Colonic mucosa (tissue), 4 donors: ENCODE data around the gene CUBN. TPM values are rescaled to one million over a fixed set of nuclear protein-coding genes. Genes with fewer than 3 reads are reported as not detected.
A peak's percentile ranks its signal among the peaks of the same experiment; 100 is the strongest.

ENCODE experiments used
- DNase-seq: peaks from one replicate; pipeline ENCODE4 v3.0.0-alpha.2; 2020
- H3K27ac ChIP-seq: fragments of 200-600 bp; one replicate; pipeline ENCODE4 v1.8.0; 2021
- H3K27me3 ChIP-seq: fragments of 200-600 bp; one replicate; pipeline ENCODE4 v1.8.0; 2021
- H3K36me3 ChIP-seq: fragments of 200-600 bp; one replicate; pipeline ENCODE4 v1.8.0; 2021
- H3K4me1 ChIP-seq: fragments of 200-600 bp; one replicate; pipeline ENCODE4 v1.8.0; 2021; ENCODE audit warnings: mild to moderate bottlenecking
- H3K4me3 ChIP-seq: fragments of 200-600 bp; one replicate; pipeline ENCODE4 v1.8.0; 2021
- H3K9ac ChIP-seq, 2 donors: one replicate each; pipeline ENCODE4 v1.7.0; 2013; ENCODE audit warnings: control low read depth in 2 of 2, low read depth in 2 of 2, low read length in 2 of 2
- H3K9me3 ChIP-seq: fragments of 200-600 bp; one replicate; pipeline ENCODE4 v1.8.0; 2021
- intact Hi-C: fragments of 100-400 bp; cut with DNase I; formaldehyde crosslinking; loops from one replicate; pipeline ENCODE4 v1.14.1; 2022
- total RNA-seq, 2 donors: library from RNA; stranded (reverse); fragmentation: NEBNext Ultra II Directional in 1 of 2; extraction: Animal tissue kit (Norgen Biotek cat#: 25700) in 1 of 2; gene quantifications; one replicate each; pipeline ENCODE4 v1.2.1, GENCODE V29; 2021
- TF ChIP-seq, protein P1 (sequence below): fragments of 200-600 bp; IDR thresholded peaks from one replicate; pipeline ENCODE4 v1.8.0; 2022; ENCODE audit warnings: antibody characterized with exemption, mild to moderate bottlenecking
- donor health status: healthy.
- donor health status: DM: no; HTN: no; CAD: no.
- donor health status: DM: no; HTN: no; CAD: no.

CUBN gene
- total RNA-seq, 2 donors from 2014 or later = 0.25 to 0.42 TPM

DNA sequence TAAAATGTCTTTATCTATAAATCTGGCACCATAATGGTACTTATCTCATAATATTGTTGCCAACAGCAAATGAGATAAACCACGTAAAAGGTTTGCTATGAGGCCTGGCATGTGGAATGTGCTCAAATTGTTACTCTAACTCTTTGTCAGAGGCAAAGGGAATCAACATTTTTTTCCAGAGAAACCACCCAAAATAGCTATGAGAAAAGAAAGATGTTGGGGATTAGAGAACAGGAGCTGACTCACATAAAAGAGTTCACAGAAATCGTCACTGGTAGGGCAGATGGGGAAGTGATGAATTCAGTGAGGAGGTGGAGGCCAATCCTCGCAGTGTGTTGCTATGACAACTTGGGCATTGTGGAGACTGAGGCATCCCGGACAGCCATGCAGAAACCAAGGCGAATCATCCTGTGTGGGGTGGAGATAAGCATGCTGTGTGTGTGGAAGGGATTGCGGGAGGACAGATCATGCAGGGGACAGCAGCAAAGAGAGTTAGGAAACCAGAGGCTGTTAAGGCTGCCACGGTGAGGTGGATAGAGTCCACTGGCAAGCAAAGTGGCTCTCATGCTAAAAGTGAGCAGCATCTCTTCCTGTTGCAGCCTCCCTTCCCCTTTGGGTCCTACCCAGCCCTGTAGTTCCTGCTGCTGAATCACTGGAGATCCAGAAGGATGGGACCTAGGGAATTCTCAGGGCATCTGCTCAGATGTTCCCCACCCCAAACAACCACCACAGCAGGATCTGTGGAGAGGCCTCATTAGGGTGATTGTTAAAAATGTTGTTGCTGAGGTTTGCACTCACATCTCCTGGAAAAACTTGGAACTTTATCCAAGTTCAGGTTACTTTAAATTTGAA is 103.9 kb downstream of the CUBN start:
- H3K9me3 ChIP-seq = no peaks in the 10 kb centered on the region
- no peaks in the 10 kb centered on the region for H3K4me1 ChIP-seq
- no peak overlapping the region for H3K9ac ChIP-seq
- DNase-seq = no peak
- peak overlapping the region; percentile 39 for H3K27ac ChIP-seq
- intact Hi-C loops = no loop called here
- no peak overlapping the region for H3K4me3 ChIP-seq
- no peaks in the 10 kb centered on the region for H3K36me3 ChIP-seq
- TF ChIP-seq, protein P1, sequence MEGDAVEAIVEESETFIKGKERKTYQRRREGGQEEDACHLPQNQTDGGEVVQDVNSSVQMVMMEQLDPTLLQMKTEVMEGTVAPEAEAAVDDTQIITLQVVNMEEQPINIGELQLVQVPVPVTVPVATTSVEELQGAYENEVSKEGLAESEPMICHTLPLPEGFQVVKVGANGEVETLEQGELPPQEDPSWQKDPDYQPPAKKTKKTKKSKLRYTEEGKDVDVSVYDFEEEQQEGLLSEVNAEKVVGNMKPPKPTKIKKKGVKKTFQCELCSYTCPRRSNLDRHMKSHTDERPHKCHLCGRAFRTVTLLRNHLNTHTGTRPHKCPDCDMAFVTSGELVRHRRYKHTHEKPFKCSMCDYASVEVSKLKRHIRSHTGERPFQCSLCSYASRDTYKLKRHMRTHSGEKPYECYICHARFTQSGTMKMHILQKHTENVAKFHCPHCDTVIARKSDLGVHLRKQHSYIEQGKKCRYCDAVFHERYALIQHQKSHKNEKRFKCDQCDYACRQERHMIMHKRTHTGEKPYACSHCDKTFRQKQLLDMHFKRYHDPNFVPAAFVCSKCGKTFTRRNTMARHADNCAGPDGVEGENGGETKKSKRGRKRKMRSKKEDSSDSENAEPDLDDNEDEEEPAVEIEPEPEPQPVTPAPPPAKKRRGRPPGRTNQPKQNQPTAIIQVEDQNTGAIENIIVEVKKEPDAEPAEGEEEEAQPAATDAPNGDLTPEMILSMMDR = no peak
- H3K27me3 ChIP-seq = no peaks in the 10 kb centered on the region

DNA sequence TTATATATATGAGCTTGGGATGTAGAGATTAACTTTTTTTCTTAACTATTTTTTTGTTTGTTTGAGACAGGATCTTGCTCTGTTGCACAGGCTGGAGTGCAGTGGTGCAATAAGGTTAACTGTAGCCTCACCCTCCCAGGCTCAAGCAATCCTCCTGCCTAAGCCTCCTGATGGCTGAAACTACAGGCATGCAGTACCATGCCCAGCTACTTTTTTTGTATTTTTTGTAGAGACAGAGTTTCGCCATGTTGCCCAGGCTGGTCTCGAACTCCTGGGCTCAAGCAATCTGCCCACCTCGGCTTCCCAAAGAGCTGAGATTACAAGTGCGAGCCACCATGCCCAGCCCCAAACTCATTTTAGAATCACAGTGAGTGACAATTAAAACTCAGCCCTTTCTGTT is 105.2 kb downstream of the CUBN start:
- no peak overlapping the region for H3K9ac ChIP-seq

DNA sequence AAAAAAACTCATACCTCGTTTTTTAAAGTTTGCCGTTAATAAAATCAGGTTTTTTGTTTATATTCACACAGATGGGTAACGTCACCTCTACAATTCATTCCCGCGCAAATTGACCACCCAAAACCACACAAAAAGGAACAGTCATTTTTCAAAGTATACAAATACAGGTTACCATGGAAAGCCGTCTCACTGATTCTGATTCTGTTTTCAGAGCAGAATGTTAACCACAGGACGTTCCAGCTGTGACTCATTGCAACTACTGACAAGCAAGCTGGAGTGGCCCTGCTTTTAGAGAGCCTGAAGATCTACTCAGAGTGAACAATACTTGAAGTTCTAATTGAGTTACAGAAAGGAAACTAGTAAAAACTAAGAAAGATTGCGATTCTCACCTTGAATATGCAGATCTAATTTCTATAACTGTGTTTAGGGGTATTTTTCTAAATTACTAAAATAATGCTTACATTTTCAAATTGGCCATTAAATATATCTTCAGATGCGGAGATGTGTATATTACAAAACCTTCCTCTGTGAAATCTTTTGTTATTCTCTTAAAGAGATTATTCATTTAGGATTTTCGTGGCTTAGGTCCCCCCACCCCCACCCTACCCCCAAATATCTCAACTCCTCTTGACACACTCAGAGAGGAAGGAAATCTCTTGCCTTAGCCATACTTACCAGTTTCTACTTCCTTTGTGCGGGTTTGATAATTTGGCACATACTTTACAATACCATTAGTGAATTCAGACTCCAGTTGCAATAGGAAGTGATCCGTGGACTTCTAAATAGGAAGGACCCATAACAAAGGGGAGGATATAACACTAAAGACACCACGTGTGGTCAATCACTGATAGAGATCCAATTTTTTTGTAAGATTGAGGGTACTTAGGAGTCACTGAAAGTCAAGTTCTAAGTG is 106.0 kb downstream of the CUBN start:
- H3K9ac ChIP-seq = no peak overlapping the region
- H3K27ac ChIP-seq = peak overlapping the region; percentile 53
- intact Hi-C loops = no loop called here
- DNase-seq = peak; percentile 57
- H3K4me3 ChIP-seq = no peak overlapping the region
- H3K4me1 ChIP-seq = no peaks in the 10 kb centered on the region
- H3K36me3 ChIP-seq = no peaks in the 10 kb centered on the region
- H3K27me3 ChIP-seq = no peaks in the 10 kb centered on the region
- TF ChIP-seq, protein P1 = no peak
- H3K9me3 ChIP-seq = no peaks in the 10 kb centered on the region

More for the DNA sequence above, 105.2 kb downstream of the CUBN start:
- Histone ChIP-seq H3K36me3 (no peaks in the 10 kb centered on the region), H3K4me3 (no peak overlapping the region), H3K27ac (peak overlapping the region; percentile 53), H3K27me3 (no peaks in the 10 kb centered on the region), H3K9me3 (no peaks in the 10 kb centered on the region), H3K4me1 (no peaks in the 10 kb centered on the region)
- TF ChIP-seq, protein P1 = no peak
- intact Hi-C loops = no loop called here
- DNase-seq = no peak

DNA sequence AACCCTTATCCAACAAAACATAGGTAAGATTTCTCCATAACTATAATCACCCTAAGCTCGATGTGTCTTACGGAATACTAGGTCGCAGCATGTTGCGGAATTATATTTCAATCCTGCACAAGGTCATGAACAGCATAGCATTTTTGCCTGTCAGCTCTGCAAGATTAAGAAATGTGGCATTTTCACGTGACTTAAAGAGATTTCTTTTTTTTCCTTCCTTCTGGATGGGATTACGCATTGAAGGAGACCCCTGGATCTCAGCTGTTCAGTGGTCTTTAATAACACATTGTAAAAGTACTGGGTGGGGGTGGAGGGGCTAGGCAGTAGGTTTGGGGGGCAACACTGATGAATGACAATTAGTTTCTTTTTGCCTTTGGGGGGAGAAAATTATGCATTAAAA is 106.7 kb downstream of the CUBN start:
- DNase-seq = no peak
- Histone ChIP-seq H3K27me3 (no peaks in the 10 kb centered on the region), H3K9ac (peak overlapping the region in 1 of 2 donors; percentile 16), H3K36me3 (no peaks in the 10 kb centered on the region), H3K4me1 (no peaks in the 10 kb centered on the region), H3K9me3 (no peaks in the 10 kb centered on the region), H3K27ac (no peak overlapping the region), H3K4me3 (no peak overlapping the region)
- TF ChIP-seq, protein P1 = no peak
- intact Hi-C loops = no loop called here

DNA sequence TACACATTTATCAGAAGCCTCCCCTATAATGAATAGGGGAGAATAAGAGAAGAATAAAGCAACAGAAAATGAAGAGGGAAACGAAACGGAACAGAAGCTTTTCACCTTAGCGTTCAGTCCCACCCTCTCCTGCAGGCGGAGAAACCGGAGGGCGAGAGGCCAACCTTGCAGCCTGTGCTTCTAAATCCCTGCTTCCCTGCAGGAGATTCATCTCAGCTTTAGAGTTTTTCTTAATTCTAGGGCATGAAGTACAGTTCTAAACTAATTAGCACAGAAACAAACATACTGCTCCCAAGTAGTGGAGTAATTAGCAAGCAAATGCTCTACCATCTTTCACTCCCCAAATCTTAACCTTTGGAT is 107.2 kb downstream of the CUBN start:
- Histone ChIP-seq H3K9me3 (no peaks in the 10 kb centered on the region), H3K4me3 (no peak overlapping the region), H3K36me3 (no peaks in the 10 kb centered on the region), H3K27ac (no peak overlapping the region), H3K9ac (no peak overlapping the region), H3K27me3 (no peaks in the 10 kb centered on the region), H3K4me1 (no peaks in the 10 kb centered on the region)
- TF ChIP-seq, protein P1 = no peak
- DNase-seq = no peak
- intact Hi-C loops = no loop called here
